H1 (cell line): ENCODE data around the gene CCDC127.

Experiments used
- CTCF ChIP-seq, 3 experiments: IDR thresholded peaks; 1 replicate in 2 of 3; 2 replicates in 1 of 3; pipeline versions ENCODE4 v1.5.1 to v1.6.1; 2011; ENCODE audit warnings: low read length in 3 of 3, mild to moderate bottlenecking in 3 of 3, inconsistent platforms in 2 of 3, low read depth in 1 of 3, moderate library complexity in 1 of 3; ENCODE audit not compliant: insufficient read depth in 1 of 3; ENCODE audit errors: control extremely low read depth in 1 of 3
- EP300 ChIP-seq, 2 experiments: IDR thresholded peaks; 1 replicate in 1 of 2; 2 replicates in 1 of 2; pipeline ENCODE4 v1.6.1; 2011 to 2012; ENCODE audit warnings: low read depth in 2 of 2, low read length in 2 of 2, mild to moderate bottlenecking in 2 of 2, borderline replicate concordance in 1 of 2, inconsistent platforms in 1 of 2, moderate library complexity in 1 of 2
- EZH2 ChIP-seq: fragments of 200-600 bp; sonication (generic); IDR thresholded peaks from 2 replicates; pipeline ENCODE4 v1.7.1; 2012; ENCODE audit warnings: low read depth, mild to moderate bottlenecking, moderate library complexity, low read length, inconsistent platforms; ENCODE audit not compliant: severe bottlenecking
- GABPA ChIP-seq: IDR thresholded peaks from 2 replicates; pipeline ENCODE4 v1.6.1; 2011; ENCODE audit warnings: mild to moderate bottlenecking, low read length, moderate library complexity, borderline replicate concordance; ENCODE audit not compliant: insufficient read depth
- MAX ChIP-seq: IDR thresholded peaks from 2 replicates; pipeline ENCODE4 v1.6.1; 2012; ENCODE audit warnings: inconsistent platforms
- PHF8 ChIP-seq: fragments of 200-600 bp; sonication (generic); conservative IDR thresholded peaks from 2 replicates; pipeline ENCODE4 v1.7.1; 2012; ENCODE audit warnings: low read depth, mild to moderate bottlenecking, inconsistent platforms, low read length, moderate library complexity

- no peak for TF ChIP-seq EZH2
- no peak for TF ChIP-seq CTCF (IDR thresholded peaks at IDR 0.05; ENCODE audit: control extremely low read depth in 1 of 3, insufficient read depth in 1 of 3, low read depth in 1 of 3, low read length in 3 of 3)
- TF ChIP-seq MAX = no peak
- no peak for TF ChIP-seq EP300 (IDR thresholded peaks at IDR 0.05; ENCODE audit: borderline replicate concordance in 1 of 2, low read depth in 2 of 2, low read length in 2 of 2)
- no peak for TF ChIP-seq GABPA
- TF ChIP-seq PHF8 = no peak
Observed at GRCh38 chr5:152077-152476, 65.9 kb downstream of the CCDC127 start.
